HepG2 (cell line): ENCODE data around the gene ABAT. TPM values are rescaled to one million over a fixed set of nuclear protein-coding genes. Genes with fewer than 3 reads are reported as not detected.

Experiments
- ATRX ChIP-seq: sonication (generic); formaldehyde crosslinking; IDR thresholded peaks from 2 replicates; pipeline ENCODE4 v1.4.0; 2020; ENCODE audit warnings: missing genetic modification reagents, borderline replicate concordance
- BRD4 ChIP-seq: sonication (generic); formaldehyde crosslinking; IDR thresholded peaks from 2 replicates; pipeline ENCODE4 v1.4.0; 2020; ENCODE audit warnings: missing genetic modification reagents
- CREM ChIP-seq, 2 experiments: sonication (generic) in 1 of 2; formaldehyde crosslinking in 1 of 2; IDR thresholded peaks; 2 replicates each; pipeline versions ENCODE4 v1.4.0 to v1.6.1; 2016 to 2020; ENCODE audit warnings: antibody characterized with exemption in 1 of 2, mild to moderate bottlenecking in 1 of 2, missing genetic modification reagents in 1 of 2
- HDAC2 ChIP-seq: sonication (generic); formaldehyde crosslinking; IDR thresholded peaks from 2 replicates; pipeline ENCODE4 v1.4.0; 2020; ENCODE audit warnings: missing genetic modification reagents
- KDM5A ChIP-seq: fragments of 200-600 bp; sonication (generic); IDR thresholded peaks from 2 replicates; pipeline ENCODE4 v1.7.0; 2018; ENCODE audit warnings: antibody characterized with exemption, mild to moderate bottlenecking, low read length, borderline replicate concordance
- KDM6A ChIP-seq: IDR thresholded peaks from 2 replicates; pipeline ENCODE4 v1.6.1; 2016; ENCODE audit warnings: low read depth
- KMT2A ChIP-seq: sonication (generic); formaldehyde crosslinking; IDR thresholded peaks from 2 replicates; pipeline ENCODE4 v1.4.0; 2020; ENCODE audit warnings: missing genetic modification reagents
- PRPF4 ChIP-seq: fragments of 200-400 bp; formaldehyde crosslinking; IDR thresholded peaks from 2 replicates; pipeline ENCODE4 v1.6.1; 2016; ENCODE audit warnings: low read length, low read depth; ENCODE audit not compliant: poor library complexity, severe bottlenecking
- REL ChIP-seq: sonication (generic); formaldehyde crosslinking; conservative IDR thresholded peaks from 2 replicates; pipeline ENCODE4 v1.8.0; 2022; ENCODE audit warnings: mild to moderate bottlenecking, missing genetic modification reagents, moderate library complexity
- SUZ12 ChIP-seq: fragments of 150-350 bp; IDR thresholded peaks from 2 replicates; pipeline ENCODE4 v1.6.1; 2014; ENCODE audit warnings: low read depth, low read length
- TBL1XR1 ChIP-seq: fragments of 150-350 bp; IDR thresholded peaks from 2 replicates; pipeline ENCODE4 v1.6.1; 2014; ENCODE audit warnings: borderline replicate concordance, low read length; ENCODE audit not compliant: partially characterized antibody
- TBX2 ChIP-seq: sonication (generic); formaldehyde crosslinking; IDR thresholded peaks from 2 replicates; pipeline ENCODE4 v1.5.0; 2020; ENCODE audit warnings: missing genetic modification reagents, mild to moderate bottlenecking, borderline replicate concordance
- ZNF224 ChIP-seq: sonication (generic); formaldehyde crosslinking; IDR thresholded peaks from 2 replicates; pipeline ENCODE4 v1.5.0; 2020; ENCODE audit warnings: mild to moderate bottlenecking, missing genetic modification reagents
- ZNF263 ChIP-seq: sonication (generic); formaldehyde crosslinking; IDR thresholded peaks from 2 replicates; pipeline ENCODE4 v1.4.0; 2020; ENCODE audit warnings: missing genetic modification reagents
- ZNF567 ChIP-seq: sonication (generic); formaldehyde crosslinking; IDR thresholded peaks from 2 replicates; pipeline ENCODE4 v1.8.1; 2023; ENCODE audit warnings: mild to moderate bottlenecking, missing genetic modification reagents, borderline replicate concordance
- ZNF652 ChIP-seq: IDR thresholded peaks from 2 replicates; pipeline ENCODE4 v1.6.1; 2016; ENCODE audit warnings: low read depth, borderline replicate concordance
- polyA plus RNA-seq, 8 experiments: library from polyadenylated mRNA; depleted of rRNA in 3 of 8; stranded (reverse) in 7 of 8; unstranded in 1 of 8; fragments of >200 nt; fragmentation: Illumina TruSeq in 4 of 8; extraction: Trizol in 4 of 8; gene quantifications; 2 replicates each; pipeline versions ENCODE4 v1.2.1 to v1.2.3, GENCODE V29; 2011 to 2016; ENCODE audit warnings: low read depth in 4 of 8, missing spikeins in 1 of 8, mixed read lengths in 1 of 8; ENCODE audit not compliant: insufficient read depth in 1 of 8
- total RNA-seq, 5 experiments: library from RNA; depleted of rRNA; stranded (reverse); fragments of >200 nt; fragmentation: Illumina TruSeq; extraction: Trizol; gene quantifications; 2 replicates each; pipeline ENCODE4 v1.2.3, GENCODE V29; 2016; ENCODE audit warnings: low read depth in 1 of 5
- TF ChIP-seq, protein P1 (sequence below): sonication (generic); formaldehyde crosslinking; IDR thresholded peaks from 2 replicates; pipeline ENCODE4 v1.4.0; 2020; ENCODE audit warnings: missing genetic modification reagents
- TF ChIP-seq, protein P2 (sequence below): sonication (generic); formaldehyde crosslinking; IDR thresholded peaks from 2 replicates; pipeline ENCODE4 v1.4.0; 2020; ENCODE audit warnings: missing genetic modification reagents, borderline replicate concordance
- TF ChIP-seq, protein P3 (sequence below): sonication (generic); formaldehyde crosslinking; IDR thresholded peaks from 2 replicates; pipeline ENCODE4 v1.8.0; 2022; ENCODE audit warnings: mild to moderate bottlenecking, missing genetic modification reagents, borderline replicate concordance
- TF ChIP-seq, protein P4 (sequence below): sonication (generic); formaldehyde crosslinking; IDR thresholded peaks from 2 replicates; pipeline ENCODE4 v1.5.1; 2020; ENCODE audit warnings: mild to moderate bottlenecking, missing genetic modification reagents, borderline replicate concordance

ABAT gene
- total and polyA plus RNA-seq, 2 of the 13 experiments (the other 11 are each of a cell fraction or from before 2014, with no cell fraction given) = 47.6 to 97.3 TPM

DNA sequence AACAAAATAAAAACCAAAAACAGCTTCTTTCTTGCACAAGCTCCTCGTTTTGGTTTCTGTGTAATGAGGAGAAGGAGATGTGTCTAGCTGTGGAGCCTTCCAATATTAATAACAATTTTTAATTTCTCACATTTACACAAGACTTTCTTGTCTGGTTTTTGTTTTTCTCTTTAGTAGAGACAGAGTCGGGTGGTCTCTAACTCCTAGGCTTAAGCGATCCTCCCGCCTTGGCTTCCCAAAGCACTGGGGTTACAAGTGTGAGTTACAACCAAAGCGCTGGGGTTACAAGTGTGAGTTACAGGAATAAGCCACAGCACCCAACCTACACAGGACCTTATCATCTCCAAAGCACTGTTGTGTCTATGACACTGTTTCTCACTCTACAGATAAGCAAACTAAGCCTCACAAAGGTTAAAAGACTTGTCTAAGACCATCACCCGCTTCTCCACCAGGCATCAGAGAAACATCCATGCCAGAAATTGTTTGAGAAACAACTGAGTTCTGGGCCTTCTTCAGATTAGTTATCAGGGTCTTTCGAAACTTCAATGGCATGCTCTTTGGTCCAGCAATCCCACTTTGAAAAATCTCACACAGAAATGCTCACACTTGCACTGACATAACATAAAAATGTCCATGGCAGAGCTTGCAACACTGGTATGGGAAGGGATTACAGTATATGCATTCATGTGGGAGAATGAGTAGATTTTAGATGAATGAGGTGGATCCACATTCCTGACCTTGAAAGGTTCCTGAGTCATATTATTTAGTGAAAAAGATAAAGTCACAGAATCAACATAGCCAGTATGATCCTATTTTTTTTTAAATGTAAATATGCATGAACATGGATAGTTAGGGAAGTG is 3.9 kb downstream of the ABAT start (continued):
- TF ChIP-seq, protein P1, sequence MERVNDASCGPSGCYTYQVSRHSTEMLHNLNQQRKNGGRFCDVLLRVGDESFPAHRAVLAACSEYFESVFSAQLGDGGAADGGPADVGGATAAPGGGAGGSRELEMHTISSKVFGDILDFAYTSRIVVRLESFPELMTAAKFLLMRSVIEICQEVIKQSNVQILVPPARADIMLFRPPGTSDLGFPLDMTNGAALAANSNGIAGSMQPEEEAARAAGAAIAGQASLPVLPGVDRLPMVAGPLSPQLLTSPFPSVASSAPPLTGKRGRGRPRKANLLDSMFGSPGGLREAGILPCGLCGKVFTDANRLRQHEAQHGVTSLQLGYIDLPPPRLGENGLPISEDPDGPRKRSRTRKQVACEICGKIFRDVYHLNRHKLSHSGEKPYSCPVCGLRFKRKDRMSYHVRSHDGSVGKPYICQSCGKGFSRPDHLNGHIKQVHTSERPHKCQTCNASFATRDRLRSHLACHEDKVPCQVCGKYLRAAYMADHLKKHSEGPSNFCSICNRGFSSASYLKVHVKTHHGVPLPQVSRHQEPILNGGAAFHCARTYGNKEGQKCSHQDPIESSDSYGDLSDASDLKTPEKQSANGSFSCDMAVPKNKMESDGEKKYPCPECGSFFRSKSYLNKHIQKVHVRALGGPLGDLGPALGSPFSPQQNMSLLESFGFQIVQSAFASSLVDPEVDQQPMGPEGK (CRISPR knock-in tag) = peak; percentile 78
- TF ChIP-seq CREM (IDR thresholded peaks at IDR 0.05) (peak; percentile 76; the same call in 1 of the 2 replicates), CREM (CRISPR knock-in tag; IDR thresholded peaks at IDR 0.05) (no peak), HDAC2 (peak; percentile 91), KDM5A (no peak; the same call in 1 of the 2 replicates), KDM6A (CRISPR knock-in tag) (0 out of 2 replicates have a peak, but pooled peaks have one; percentile 26), ZNF567 (CRISPR knock-in tag) (no peak), ATRX (CRISPR knock-in tag) (no peak), PRPF4 (no peak), ZNF652 (CRISPR knock-in tag) (no peak), TBL1XR1 (peak; percentile 89), KMT2A (CRISPR knock-in tag) (no peak; the same call in 1 of the 2 replicates), SUZ12 (no peak), ZNF263 (CRISPR knock-in tag) (no peak), ZNF224 (CRISPR knock-in tag) (no peak), BRD4 (CRISPR knock-in tag) (no peak), TBX2 (CRISPR knock-in tag) (peak; percentile 92), REL (CRISPR knock-in tag) (no peak)
- TF ChIP-seq, protein P2, sequence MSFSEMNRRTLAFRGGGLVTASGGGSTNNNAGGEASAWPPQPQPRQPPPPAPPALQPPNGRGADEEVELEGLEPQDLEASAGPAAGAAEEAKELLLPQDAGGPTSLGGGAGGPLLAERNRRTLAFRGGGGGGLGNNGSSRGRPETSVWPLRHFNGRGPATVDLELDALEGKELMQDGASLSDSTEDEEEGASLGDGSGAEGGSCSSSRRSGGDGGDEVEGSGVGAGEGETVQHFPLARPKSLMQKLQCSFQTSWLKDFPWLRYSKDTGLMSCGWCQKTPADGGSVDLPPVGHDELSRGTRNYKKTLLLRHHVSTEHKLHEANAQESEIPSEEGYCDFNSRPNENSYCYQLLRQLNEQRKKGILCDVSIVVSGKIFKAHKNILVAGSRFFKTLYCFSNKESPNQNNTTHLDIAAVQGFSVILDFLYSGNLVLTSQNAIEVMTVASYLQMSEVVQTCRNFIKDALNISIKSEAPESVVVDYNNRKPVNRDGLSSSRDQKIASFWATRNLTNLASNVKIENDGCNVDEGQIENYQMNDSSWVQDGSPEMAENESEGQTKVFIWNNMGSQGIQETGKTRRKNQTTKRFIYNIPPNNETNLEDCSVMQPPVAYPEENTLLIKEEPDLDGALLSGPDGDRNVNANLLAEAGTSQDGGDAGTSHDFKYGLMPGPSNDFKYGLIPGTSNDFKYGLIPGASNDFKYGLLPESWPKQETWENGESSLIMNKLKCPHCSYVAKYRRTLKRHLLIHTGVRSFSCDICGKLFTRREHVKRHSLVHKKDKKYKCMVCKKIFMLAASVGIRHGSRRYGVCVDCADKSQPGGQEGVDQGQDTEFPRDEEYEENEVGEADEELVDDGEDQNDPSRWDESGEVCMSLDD = peak; percentile 51; the same call in 1 of the 2 replicates
- TF ChIP-seq, protein P3, sequence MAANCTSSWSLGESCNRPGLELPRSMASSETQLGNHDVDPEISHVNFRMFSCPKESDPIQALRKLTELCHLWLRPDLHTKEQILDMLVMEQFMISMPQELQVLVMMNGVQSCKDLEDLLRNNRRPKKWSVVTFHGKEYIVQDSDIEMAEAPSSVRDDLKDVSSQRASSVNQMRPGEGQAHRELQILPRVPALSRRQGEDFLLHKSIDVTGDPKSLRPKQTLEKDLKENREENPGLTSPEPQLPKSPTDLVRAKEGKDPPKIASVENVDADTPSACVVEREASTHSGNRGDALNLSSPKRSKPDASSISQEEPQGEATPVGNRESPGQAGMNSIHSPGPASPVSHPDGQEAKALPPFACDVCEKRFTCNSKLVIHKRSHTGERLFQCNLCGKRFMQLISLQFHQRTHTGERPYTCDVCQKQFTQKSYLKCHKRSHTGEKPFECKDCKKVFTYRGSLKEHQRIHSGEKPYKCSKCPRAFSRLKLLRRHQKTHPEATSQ (CRISPR knock-in tag) = no peak; the same call in 1 of the 2 replicates
- TF ChIP-seq, protein P4, sequence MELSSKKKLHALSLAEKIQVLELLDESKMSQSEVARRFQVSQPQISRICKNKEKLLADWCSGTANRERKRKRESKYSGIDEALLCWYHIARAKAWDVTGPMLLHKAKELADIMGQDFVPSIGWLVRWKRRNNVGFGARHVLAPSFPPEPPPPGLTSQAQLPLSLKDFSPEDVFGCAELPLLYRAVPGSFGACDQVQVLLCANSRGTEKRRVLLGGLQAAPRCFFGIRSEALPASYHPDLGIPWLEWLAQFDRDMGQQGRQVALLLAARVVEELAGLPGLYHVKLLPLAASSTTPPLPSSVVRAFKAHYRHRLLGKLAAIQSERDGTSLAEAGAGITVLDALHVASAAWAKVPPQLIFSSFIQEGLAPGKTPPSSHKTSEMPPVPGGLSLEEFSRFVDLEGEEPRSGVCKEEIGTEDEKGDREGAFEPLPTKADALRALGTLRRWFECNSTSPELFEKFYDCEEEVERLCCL (CRISPR knock-in tag) = no peak
